Measurements from ENCODE around the gene NCOR2. TPM values are rescaled to one million over a fixed set of nuclear protein-coding genes. Genes with fewer than 3 reads are reported as not detected.

NCOR2 gene
- total RNA-seq, 1 experiment from 2014 or later: 153 TPM

GRCh38 chr12:124565656-124566160, 1.7 kb downstream of the NCOR2 start:
- Histone ChIP-seq H3K9ac (ENCODE audit: low read length) (peak overlapping the region; percentile 96), H3K27ac (ENCODE audit: low read depth, low read length) (peak overlapping the region; percentile 94; the same call in 1 of the 2 replicates), H3K9me2 (ENCODE audit: insufficient read depth) (no peaks in the 10 kb centered on the region), H3K27me3 (ENCODE audit: insufficient read depth, low read length) (no peaks in the 10 kb centered on the region), H3K9me3 (ENCODE audit: control insufficient read depth in 1 of 2, insufficient read depth in 1 of 2, low read depth in 1 of 2, low read length in 2 of 2) (no peaks in the 10 kb centered on the region), H4K20me1 (ENCODE audit: insufficient read depth) (peaks cover 11% of the 10 kb centered on the region; the same call in 1 of the 2 replicates), H3K4me1 (ENCODE audit: control insufficient read depth in 1 of 2, insufficient read depth in 2 of 2, low read length in 2 of 2) (peaks cover 6 to 27% of the 10 kb centered on the region in 2 experiments; a peak in 3 of 4 replicates), H3K79me2 (ENCODE audit: insufficient read depth, low read length) (peaks cover 62% of the 10 kb centered on the region), H3K4me3 (replicated peaks in 1 of 2; ENCODE audit: low read depth in 1 of 2, low read length in 2 of 2) (peak overlapping the region; percentile 70 to 82), H3K36me3 (ENCODE audit: control insufficient read depth in 1 of 2, insufficient read depth in 2 of 2, low read length in 2 of 2) (peaks cover 0 to 6% of the 10 kb centered on the region in 2 experiments; a peak in 1 of 4 replicates), H2AFZ (ENCODE audit: low read depth, low read length, poor library complexity, severe bottlenecking) (no peak overlapping the region), H3K4me2 (ENCODE audit: low read length) (peak overlapping the region; percentile 86)
- CTCF ChIA-PET: no interaction called here
- TF ChIP-seq MAX (IDR thresholded peaks at IDR 0.05) (no peak), SP1 (IDR thresholded peaks at IDR 0.05; ENCODE audit: low read depth) (no peak), ELF1 (IDR thresholded peaks at IDR 0.05; ENCODE audit: borderline replicate concordance, low read depth) (no peak), CBX3 (IDR thresholded peaks at IDR 0.05; ENCODE audit: low read depth) (no peak), SRF (IDR thresholded peaks at IDR 0.05; ENCODE audit: low read depth) (no peak), SIN3A (IDR thresholded peaks at IDR 0.05; ENCODE audit: low read depth) (no peak), POLR2AphosphoS5 (IDR thresholded peaks at IDR 0.05; ENCODE audit: low read depth, low read length) (no peak), JUND (IDR thresholded peaks at IDR 0.05) (no peak)
- DNase-seq (ENCODE audit: low read depth, low spot score) (no peak), ATAC-seq (no peak)
- RAD21 ChIA-PET (ENCODE audit: low non-redundant PET in 1 of 2, low total read pairs in 2 of 2, uncharacterized antibody in 2 of 2, unreplicated experiment in 2 of 2): no interaction called here
- POLR2A ChIA-PET: no interaction called here
- BruUV-seq (replicated peaks): TSS peak; percentile 57
- intact Hi-C loops (cut with micrococcal nuclease): loop anchor here (2.0 to 10.0 kb wide), 6 partner anchors 72 to 202 kb away; no protein-coding TSS in a partner anchor

- H4K20me1 ChIP-seq (ENCODE audit: insufficient read depth): peaks cover 18% of the 10 kb centered on the region; the same call in 1 of the 2 replicates
- H3K4me2 ChIP-seq (ENCODE audit: low read length): peak overlapping the region; percentile 86; the same call in 1 of the 2 replicates
- H3K4me3 ChIP-seq (replicated peaks in 1 of 2; ENCODE audit: low read depth in 1 of 2, low read length in 2 of 2): no peak overlapping the region
- intact Hi-C loops (cut with micrococcal nuclease): loop anchor here (5.0 to 10.0 kb wide), 5 partner anchors 72 to 202 kb away; no protein-coding TSS in a partner anchor
- ChIA-PET RAD21 (ENCODE audit: low non-redundant PET in 1 of 2, low total read pairs in 2 of 2, uncharacterized antibody in 2 of 2, unreplicated experiment in 2 of 2) (interaction anchor here in 1 of 2 experiments (0.6 kb wide), 1 partner anchor 10 kb away, joined by 3 read pairs; no protein-coding TSS in a partner anchor), POLR2A (no interaction called here), CTCF (no interaction called here)
- H3K4me1 ChIP-seq (ENCODE audit: control insufficient read depth in 1 of 2, insufficient read depth in 2 of 2, low read length in 2 of 2): peaks cover 6 to 27% of the 10 kb centered on the region in 2 experiments; a peak in 3 of 4 replicates
- TF ChIP-seq EGR1 (IDR thresholded peaks at IDR 0.05; ENCODE audit: low read depth): no peak
- no peak for TF ChIP-seq ZNF274 (IDR thresholded peaks at IDR 0.05; ENCODE audit: low read depth, low read length)
- no peak for TF ChIP-seq YY1 (IDR thresholded peaks at IDR 0.05; ENCODE audit: extremely low read depth, insufficient replicate concordance, low read depth, low read length)
- TF ChIP-seq ZFX (IDR thresholded peaks at IDR 0.05): no peak
- TF ChIP-seq ELF1 (IDR thresholded peaks at IDR 0.05; ENCODE audit: borderline replicate concordance, low read depth): no peak
- no peak for TF ChIP-seq CBX3 (IDR thresholded peaks at IDR 0.05; ENCODE audit: low read depth)
- TF ChIP-seq POLR2A (IDR thresholded peaks at IDR 0.05; ENCODE audit: borderline replicate concordance, extremely low read depth, insufficient read depth, insufficient read length): no peak
- no peak for TF ChIP-seq FOSL1 (IDR thresholded peaks at IDR 0.05; ENCODE audit: low read depth)
- no peak for TF ChIP-seq SRF (IDR thresholded peaks at IDR 0.05; ENCODE audit: low read depth)
- TF ChIP-seq CTCF (IDR thresholded peaks at IDR 0.05 in 2 of 3, conservative IDR thresholded peaks at IDR 0.05 in 1 of 3; ENCODE audit: borderline replicate concordance in 1 of 3, insufficient read depth in 1 of 3, low read depth in 2 of 3, low read length in 2 of 3): no peak
- TF ChIP-seq POLR2AphosphoS5 (IDR thresholded peaks at IDR 0.05; ENCODE audit: low read depth, low read length): no peak
- TF ChIP-seq EZH2 (IDR thresholded peaks at IDR 0.05): no peak
- TF ChIP-seq SIN3A (IDR thresholded peaks at IDR 0.05; ENCODE audit: low read depth): no peak
- no peak for DNase-seq (ENCODE audit: low read depth, low spot score)
- no peaks in the 10 kb centered on the region for H3K27me3 ChIP-seq (ENCODE audit: insufficient read depth, low read length)
- H3K79me2 ChIP-seq (ENCODE audit: insufficient read depth, low read length): peaks cover 69% of the 10 kb centered on the region
- H3K9me2 ChIP-seq (ENCODE audit: insufficient read depth): no peaks in the 10 kb centered on the region
- no peaks in the 10 kb centered on the region for H3K9me3 ChIP-seq (ENCODE audit: control insufficient read depth in 1 of 2, insufficient read depth in 1 of 2, low read depth in 1 of 2, low read length in 2 of 2)
- no TSS peak for BruUV-seq (replicated peaks)
- no peak overlapping the region for H3K9ac ChIP-seq (ENCODE audit: low read length)
- H3K27ac ChIP-seq (ENCODE audit: low read depth, low read length): no peak overlapping the region
- no peak overlapping the region for H2AFZ ChIP-seq (ENCODE audit: low read depth, low read length, poor library complexity, severe bottlenecking)
- no peak for ATAC-seq
- H3K36me3 ChIP-seq (ENCODE audit: control insufficient read depth in 1 of 2, insufficient read depth in 2 of 2, low read length in 2 of 2): peaks cover 0 to 6% of the 10 kb centered on the region in 2 experiments; a peak in 1 of 4 replicates
Measured at GRCh38 chr12:124564971-124565491, 2.4 kb downstream of the NCOR2 start.

Measured in HCT116 (cell line).